Fibroblast of the aortic adventitia (primary cell): Measurements from ENCODE around the gene SPOCK1. TPM values are rescaled to one million over a fixed set of nuclear protein-coding genes. Genes with fewer than 3 reads are reported as not detected.
A peak's percentile ranks its signal among the peaks of the same experiment; 100 is the strongest.

Source experiments
- DNase-seq: peaks from one replicate; pipeline ENCODE4 v3.0.0-alpha.2; 2010; ENCODE audit warnings: low read depth
- H3K4me3 ChIP-seq: 2 replicates; pipeline ENCODE4 v1.5.1; 2011; ENCODE audit warnings: low read depth, mild to moderate bottlenecking, control low read depth, low read length, moderate library complexity
- total RNA-seq: library from RNA; depleted of rRNA; stranded (reverse); fragments of >200 nt; gene quantifications from 2 replicates; pipeline ENCODE4 v1.2.3, GENCODE V29; 2012; ENCODE audit warnings: low replicate concordance
- TF ChIP-seq, protein P1 (sequence below): IDR thresholded peaks from 2 replicates; pipeline ENCODE4 v1.5.1; 2011; ENCODE audit warnings: mild to moderate bottlenecking, low read length, control low read depth, inconsistent platforms; ENCODE audit not compliant: insufficient read depth

Gene SPOCK1
- total RNA-seq, 1 donor: 174 TPM

DNA sequence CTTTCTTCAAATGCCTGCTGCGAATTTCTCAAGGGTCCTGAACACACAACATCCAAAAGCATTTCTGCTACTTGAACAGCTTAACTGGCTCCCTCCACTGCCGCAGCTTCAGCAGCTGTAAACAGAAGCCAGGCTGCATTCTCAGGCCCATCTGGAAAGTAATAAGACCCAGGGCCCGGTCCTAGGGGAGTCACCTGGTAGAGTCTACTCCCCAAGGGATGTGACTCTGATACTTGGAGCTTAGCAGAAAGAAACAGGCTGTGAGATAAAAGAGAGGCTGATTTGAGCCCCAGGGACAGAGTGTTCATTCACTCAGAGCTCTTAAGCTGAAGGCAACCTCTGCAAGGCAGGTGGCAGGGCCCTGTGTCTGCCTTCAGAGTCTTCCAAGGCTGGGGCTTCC lies 356.8 kb downstream of the SPOCK1 start:
- DNase-seq: no peak
- TF ChIP-seq, protein P1, sequence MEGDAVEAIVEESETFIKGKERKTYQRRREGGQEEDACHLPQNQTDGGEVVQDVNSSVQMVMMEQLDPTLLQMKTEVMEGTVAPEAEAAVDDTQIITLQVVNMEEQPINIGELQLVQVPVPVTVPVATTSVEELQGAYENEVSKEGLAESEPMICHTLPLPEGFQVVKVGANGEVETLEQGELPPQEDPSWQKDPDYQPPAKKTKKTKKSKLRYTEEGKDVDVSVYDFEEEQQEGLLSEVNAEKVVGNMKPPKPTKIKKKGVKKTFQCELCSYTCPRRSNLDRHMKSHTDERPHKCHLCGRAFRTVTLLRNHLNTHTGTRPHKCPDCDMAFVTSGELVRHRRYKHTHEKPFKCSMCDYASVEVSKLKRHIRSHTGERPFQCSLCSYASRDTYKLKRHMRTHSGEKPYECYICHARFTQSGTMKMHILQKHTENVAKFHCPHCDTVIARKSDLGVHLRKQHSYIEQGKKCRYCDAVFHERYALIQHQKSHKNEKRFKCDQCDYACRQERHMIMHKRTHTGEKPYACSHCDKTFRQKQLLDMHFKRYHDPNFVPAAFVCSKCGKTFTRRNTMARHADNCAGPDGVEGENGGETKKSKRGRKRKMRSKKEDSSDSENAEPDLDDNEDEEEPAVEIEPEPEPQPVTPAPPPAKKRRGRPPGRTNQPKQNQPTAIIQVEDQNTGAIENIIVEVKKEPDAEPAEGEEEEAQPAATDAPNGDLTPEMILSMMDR: no peak
- H3K4me3 ChIP-seq: no peak overlapping the region

- peak; percentile 27 for DNase-seq
- H3K4me3 ChIP-seq: no peak overlapping the region
- TF ChIP-seq, protein P1: no peak
These were observed 357.3 kb downstream of the SPOCK1 start for GRCh38 chr5:137141779-137142178.

DNA sequence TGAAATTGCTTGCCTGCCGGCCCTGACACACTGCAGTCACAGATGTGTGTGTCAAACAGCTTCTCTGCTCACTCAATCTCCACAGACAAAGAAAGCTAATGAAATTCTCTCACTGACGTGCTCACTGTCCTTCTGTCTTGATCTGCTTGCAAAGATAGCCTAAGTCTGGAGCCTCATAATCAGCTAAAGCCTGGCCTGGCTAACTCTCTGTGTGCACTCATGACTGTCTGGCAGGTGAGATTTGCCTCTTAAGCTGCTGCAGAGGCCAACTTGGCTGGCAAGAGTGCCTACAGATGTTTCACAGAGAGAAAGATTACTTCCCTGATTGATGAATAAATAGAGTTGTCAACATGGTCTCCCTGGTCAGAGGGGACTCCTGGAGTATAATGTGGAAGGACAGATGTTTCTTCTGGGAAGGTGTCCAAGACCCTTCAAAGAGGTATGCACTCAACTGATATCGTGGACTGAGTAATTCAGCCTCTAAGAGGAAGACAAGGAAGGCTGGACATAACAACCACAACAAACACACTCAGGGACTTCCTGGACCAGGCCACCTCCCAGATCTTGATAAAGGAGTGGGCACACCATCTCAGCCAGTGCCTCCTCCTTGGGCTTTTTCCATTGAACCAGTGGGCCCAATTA lies 362.0 kb downstream of the SPOCK1 start:
- TF ChIP-seq, protein P1: no peak
- no peak overlapping the region for H3K4me3 ChIP-seq
- peak; percentile 81 for DNase-seq

GRCh38 chr5:137134920-137135532 lies 364.1 kb downstream of the SPOCK1 start:
- no peak overlapping the region for H3K4me3 ChIP-seq
- DNase-seq: no peak
- TF ChIP-seq, protein P1: no peak

DNA sequence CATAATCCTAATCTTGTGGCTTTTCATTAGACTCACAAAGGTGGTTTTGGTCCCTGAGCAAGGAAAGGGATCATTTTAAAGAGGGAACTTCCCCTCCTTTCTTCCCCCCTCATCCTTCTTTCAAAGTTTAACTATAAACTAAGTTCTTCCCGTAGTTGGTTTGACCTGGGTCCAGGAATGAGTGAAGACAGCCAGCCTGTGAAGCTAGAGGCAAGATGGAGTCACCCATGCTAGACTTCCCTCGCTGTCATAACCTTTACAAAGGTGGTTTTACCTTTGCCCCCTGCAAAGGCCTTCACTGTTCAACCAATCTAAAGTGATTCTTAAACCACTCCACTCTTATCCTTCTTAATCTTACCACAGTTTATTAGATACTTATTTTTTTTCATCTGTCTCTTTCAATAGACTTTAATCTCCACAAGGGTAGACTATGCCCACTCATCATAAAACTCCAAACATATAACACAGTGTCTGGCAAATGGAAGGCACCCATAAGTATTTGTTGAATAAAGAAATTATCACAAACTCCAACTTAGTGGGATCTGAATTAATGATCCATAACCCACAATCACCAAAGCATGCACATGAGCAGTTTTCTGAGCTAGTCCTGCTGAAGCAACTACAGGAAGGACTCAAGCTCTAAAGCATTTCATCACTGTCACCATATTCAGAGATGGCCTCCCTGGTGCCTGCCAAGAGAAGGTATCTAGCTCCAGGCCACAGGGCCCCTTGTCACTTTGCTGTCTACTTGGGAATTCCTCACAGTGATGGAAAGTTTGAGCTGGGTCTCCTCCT lies 369.0 kb downstream of the SPOCK1 start:
- DNase-seq: no peak
- H3K4me3 ChIP-seq: no peak overlapping the region
- TF ChIP-seq, protein P1: no peak

GRCh38 chr5:137128012-137128411 lies 371.1 kb downstream of the SPOCK1 start:
- TF ChIP-seq, protein P1: no peak
- H3K4me3 ChIP-seq: no peak overlapping the region
- DNase-seq: no peak
